ENCODE results near the gene ATP1A2.

DNA sequence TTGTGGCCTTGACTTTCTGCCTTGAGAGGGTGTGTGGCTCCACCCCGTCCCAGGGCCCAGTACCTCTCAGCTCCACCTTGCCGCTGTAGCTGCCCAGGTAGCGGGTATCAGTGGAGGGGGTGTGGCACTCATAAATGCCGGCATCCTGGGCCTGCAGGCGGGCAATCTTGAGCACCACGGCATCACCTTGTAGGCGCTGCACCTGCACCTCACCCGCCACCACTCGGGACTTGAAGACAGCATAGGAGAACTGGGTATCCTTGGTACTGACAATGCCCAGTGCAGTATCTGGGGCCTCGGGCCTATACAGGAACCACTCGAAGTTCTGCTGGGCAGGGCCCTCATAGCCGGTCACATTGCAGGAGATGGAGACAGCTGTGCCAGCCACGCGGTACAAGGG is 20.8 kb upstream of the ATP1A2 start:
- TF ChIP-seq CTCF (IDR thresholded peaks at IDR 0.05) (no peak), EZH2 (IDR thresholded peaks at IDR 0.05; ENCODE audit: borderline replicate concordance, insufficient read depth, low read depth, low read length, poor library complexity, severe bottlenecking) (no peak)
